HL-60 (cell line): ENCODE data around the gene RNF224.

Experiments used
- DNase-seq, 2 experiments: peaks; one replicate each; pipeline ENCODE4 v3.0.0-alpha.2; 2010 to 2020; ENCODE audit warnings: low read depth in 1 of 2, low spot score in 1 of 2
- H3K27ac ChIP-seq: fragments of 250-450 bp; sonication (Bioruptor Pico); replicated peaks from 2 replicates; pipeline ENCODE4 v1.5.1; 2020; ENCODE audit warnings: mild to moderate bottlenecking, moderate library complexity
- H3K27me3 ChIP-seq: fragments of 250-450 bp; sonication (Bioruptor Pico); 2 replicates; pipeline ENCODE4 v1.5.1; 2021; ENCODE audit warnings: mild to moderate bottlenecking, moderate library complexity; ENCODE audit not compliant: insufficient read depth, poor library complexity, severe bottlenecking
- H3K4me3 ChIP-seq: replicated peaks from 2 replicates; pipeline ENCODE4 v1.5.1; 2011; ENCODE audit warnings: mild to moderate bottlenecking, control low read depth, low read length; ENCODE audit not compliant: insufficient read depth
- GABPA ChIP-seq: IDR thresholded peaks from 2 replicates; pipeline ENCODE4 v1.6.1; 2012; ENCODE audit warnings: low read depth
- POLR2AphosphoS5 ChIP-seq: IDR thresholded peaks from 2 replicates; pipeline ENCODE4 v1.6.1; 2012; ENCODE audit warnings: low read depth
- SPI1 ChIP-seq: IDR thresholded peaks from 2 replicates; pipeline ENCODE4 v1.6.1; 2012; ENCODE audit warnings: low read depth, mild to moderate bottlenecking, borderline replicate concordance
- TF ChIP-seq, protein P1 (sequence below): IDR thresholded peaks from one replicate; pipeline ENCODE4 v1.5.1; 2011; ENCODE audit warnings: low read length, control low read depth, inconsistent platforms; ENCODE audit not compliant: insufficient read depth
- TF ChIP-seq, protein P2 (sequence below): IDR thresholded peaks from 2 replicates; pipeline ENCODE4 v1.6.1; 2012; ENCODE audit warnings: low read depth; ENCODE audit not compliant: insufficient replicate concordance

RNF224 gene

DNA sequence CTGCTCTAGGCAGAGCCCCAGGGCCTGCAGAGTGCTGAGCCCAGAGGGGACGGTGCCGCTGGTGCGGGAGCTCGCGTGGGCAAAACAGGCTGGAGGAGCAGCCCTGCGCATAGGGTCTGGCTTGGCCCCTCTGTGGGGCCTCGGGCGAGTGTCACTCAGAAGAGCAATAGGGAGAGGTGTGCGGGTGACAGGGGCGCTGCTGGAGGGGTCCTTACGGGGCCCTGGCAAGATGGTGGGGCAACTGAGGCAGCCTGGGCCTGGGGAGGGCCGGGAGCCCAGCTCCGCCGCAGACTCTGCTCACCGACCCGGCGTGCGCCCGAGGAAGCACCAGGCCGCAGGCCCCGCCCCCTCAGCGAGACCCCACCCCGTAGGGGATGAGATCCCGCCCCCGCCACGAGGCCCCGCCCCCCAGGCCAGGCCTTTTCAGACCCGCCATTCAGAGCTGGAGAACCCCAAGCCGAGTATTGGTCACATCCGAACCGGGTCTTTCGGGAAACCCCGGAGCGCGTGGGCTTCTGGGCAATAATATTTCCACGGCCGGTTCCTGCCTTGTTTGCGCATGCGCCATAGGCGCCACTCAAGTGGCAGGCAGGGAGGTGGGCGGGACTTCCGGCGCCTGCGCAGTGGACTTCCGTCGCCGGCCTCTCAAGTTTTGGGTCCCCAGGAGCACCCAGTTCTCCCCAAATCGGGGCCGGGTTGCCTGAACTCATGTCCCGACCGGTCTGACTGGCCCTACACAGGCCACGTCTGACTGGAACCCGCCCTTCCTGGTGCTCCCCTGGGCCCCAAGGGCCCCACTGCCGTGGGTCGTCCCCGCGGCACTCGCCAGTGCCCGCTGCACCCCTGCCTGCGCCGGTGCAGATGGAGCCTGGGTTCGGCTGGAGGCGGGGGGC is 4.0 kb upstream of the RNF224 start:
- Histone ChIP-seq H3K27ac (peak overlapping the region; percentile 73), H3K27me3 (no peaks in the 10 kb centered on the region), H3K4me3 (peak overlapping the region; percentile 84)
- DNase-seq, result peak; percentile 92 to 99
- TF ChIP-seq GABPA, result peak; percentile 95
- TF ChIP-seq, protein P1, sequence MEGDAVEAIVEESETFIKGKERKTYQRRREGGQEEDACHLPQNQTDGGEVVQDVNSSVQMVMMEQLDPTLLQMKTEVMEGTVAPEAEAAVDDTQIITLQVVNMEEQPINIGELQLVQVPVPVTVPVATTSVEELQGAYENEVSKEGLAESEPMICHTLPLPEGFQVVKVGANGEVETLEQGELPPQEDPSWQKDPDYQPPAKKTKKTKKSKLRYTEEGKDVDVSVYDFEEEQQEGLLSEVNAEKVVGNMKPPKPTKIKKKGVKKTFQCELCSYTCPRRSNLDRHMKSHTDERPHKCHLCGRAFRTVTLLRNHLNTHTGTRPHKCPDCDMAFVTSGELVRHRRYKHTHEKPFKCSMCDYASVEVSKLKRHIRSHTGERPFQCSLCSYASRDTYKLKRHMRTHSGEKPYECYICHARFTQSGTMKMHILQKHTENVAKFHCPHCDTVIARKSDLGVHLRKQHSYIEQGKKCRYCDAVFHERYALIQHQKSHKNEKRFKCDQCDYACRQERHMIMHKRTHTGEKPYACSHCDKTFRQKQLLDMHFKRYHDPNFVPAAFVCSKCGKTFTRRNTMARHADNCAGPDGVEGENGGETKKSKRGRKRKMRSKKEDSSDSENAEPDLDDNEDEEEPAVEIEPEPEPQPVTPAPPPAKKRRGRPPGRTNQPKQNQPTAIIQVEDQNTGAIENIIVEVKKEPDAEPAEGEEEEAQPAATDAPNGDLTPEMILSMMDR, result no peak
- peak; percentile 65 for TF ChIP-seq POLR2AphosphoS5
- TF ChIP-seq, protein P2, sequence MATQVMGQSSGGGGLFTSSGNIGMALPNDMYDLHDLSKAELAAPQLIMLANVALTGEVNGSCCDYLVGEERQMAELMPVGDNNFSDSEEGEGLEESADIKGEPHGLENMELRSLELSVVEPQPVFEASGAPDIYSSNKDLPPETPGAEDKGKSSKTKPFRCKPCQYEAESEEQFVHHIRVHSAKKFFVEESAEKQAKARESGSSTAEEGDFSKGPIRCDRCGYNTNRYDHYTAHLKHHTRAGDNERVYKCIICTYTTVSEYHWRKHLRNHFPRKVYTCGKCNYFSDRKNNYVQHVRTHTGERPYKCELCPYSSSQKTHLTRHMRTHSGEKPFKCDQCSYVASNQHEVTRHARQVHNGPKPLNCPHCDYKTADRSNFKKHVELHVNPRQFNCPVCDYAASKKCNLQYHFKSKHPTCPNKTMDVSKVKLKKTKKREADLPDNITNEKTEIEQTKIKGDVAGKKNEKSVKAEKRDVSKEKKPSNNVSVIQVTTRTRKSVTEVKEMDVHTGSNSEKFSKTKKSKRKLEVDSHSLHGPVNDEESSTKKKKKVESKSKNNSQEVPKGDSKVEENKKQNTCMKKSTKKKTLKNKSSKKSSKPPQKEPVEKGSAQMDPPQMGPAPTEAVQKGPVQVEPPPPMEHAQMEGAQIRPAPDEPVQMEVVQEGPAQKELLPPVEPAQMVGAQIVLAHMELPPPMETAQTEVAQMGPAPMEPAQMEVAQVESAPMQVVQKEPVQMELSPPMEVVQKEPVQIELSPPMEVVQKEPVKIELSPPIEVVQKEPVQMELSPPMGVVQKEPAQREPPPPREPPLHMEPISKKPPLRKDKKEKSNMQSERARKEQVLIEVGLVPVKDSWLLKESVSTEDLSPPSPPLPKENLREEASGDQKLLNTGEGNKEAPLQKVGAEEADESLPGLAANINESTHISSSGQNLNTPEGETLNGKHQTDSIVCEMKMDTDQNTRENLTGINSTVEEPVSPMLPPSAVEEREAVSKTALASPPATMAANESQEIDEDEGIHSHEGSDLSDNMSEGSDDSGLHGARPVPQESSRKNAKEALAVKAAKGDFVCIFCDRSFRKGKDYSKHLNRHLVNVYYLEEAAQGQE, result no peak
- TF ChIP-seq SPI1, result peak; percentile 39; the same call in 1 of the 2 replicates

- Histone ChIP-seq H3K27me3 (no peaks in the 10 kb centered on the region), H3K27ac (peak within 1 kb of the TSS; percentile 73), H3K4me3 (peak within 1 kb of the TSS; percentile 84)
- TF ChIP-seq, protein P1, result no peak
- no peak for TF ChIP-seq SPI1
- no peak for TF ChIP-seq POLR2AphosphoS5
- TF ChIP-seq, protein P2, result no peak
- TF ChIP-seq GABPA, result no peak
- DNase-seq, result no peak
Observed at GRCh38 chr9:137224830-137225694, 2.2 kb upstream of the RNF224 start, which contains the start of gene CYSRT1. Gene CYSRT1, plus strand, starts transcription at chr9:137225174. Its CDS starts 448 bp downstream, at chr9:137225622.

GRCh38 chr9:137225699-137226331 is 1.5 kb upstream of the RNF224 start:
- Histone ChIP-seq H3K4me3 (no peak overlapping the region), H3K27ac (no peak overlapping the region), H3K27me3 (no peaks in the 10 kb centered on the region)
- no peak for DNase-seq
- TF ChIP-seq, protein P2, result no peak
- TF ChIP-seq, protein P1, result no peak
- TF ChIP-seq POLR2AphosphoS5 (no peak), GABPA (no peak), SPI1 (no peak)
